ENCODE measurements around the gene SMIM38. TPM values are rescaled to one million over a fixed set of nuclear protein-coding genes. Genes with fewer than 3 reads are reported as not detected.

The SMIM38 gene
- total and polyA plus RNA-seq, 4 donors: 0.03 to 1.7 (median 0.07) TPM

DNA sequence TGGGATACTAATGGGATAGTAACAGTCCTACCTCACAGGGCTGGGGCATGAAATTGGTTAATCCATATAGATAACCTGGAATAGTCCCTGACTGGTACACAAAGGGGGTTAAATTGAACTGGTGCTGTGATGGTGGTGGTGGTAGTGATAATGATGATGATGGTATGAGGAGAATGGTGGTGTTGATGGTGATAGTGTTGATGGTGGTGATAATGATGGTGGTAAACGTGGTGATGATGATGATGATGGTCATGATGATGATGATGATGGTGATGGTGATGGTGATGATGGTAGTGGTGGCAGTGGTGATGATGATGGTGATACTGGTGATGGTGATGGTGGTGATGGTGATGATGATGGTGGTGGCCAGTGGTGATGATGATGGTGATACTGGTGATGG lies 38.7 kb downstream of the SMIM38 start:
- H3K9ac ChIP-seq (ENCODE audit: low read depth in 1 of 2, low read length in 2 of 2): no peak overlapping the region
- no peak for DNase-seq (ENCODE audit: low spot score)
- no peaks in the 10 kb centered on the region for H3K36me3 ChIP-seq (ENCODE audit: control insufficient read depth in 4 of 4, insufficient read depth in 3 of 4, low read depth in 1 of 4, low read length in 3 of 4)
- 83% methylated on average over 1 of the region's 1 CpG for WGBS
- no peak overlapping the region for H3K27ac ChIP-seq (ENCODE audit: low read depth in 1 of 2, low read length in 2 of 2)
- TF ChIP-seq EGR1 (IDR thresholded peaks at IDR 0.05; ENCODE audit: low read depth in 2 of 2) (no peak), RXRA (IDR thresholded peaks at IDR 0.05) (no peak), TAF1 (conservative IDR thresholded peaks at IDR 0.05) (no peak), NR2F2 (IDR thresholded peaks at IDR 0.05) (no peak), FOXA1 (IDR thresholded peaks at IDR 0.05) (no peak), SP1 (IDR thresholded peaks at IDR 0.05) (no peak)
- TF ChIP-seq, protein P1, sequence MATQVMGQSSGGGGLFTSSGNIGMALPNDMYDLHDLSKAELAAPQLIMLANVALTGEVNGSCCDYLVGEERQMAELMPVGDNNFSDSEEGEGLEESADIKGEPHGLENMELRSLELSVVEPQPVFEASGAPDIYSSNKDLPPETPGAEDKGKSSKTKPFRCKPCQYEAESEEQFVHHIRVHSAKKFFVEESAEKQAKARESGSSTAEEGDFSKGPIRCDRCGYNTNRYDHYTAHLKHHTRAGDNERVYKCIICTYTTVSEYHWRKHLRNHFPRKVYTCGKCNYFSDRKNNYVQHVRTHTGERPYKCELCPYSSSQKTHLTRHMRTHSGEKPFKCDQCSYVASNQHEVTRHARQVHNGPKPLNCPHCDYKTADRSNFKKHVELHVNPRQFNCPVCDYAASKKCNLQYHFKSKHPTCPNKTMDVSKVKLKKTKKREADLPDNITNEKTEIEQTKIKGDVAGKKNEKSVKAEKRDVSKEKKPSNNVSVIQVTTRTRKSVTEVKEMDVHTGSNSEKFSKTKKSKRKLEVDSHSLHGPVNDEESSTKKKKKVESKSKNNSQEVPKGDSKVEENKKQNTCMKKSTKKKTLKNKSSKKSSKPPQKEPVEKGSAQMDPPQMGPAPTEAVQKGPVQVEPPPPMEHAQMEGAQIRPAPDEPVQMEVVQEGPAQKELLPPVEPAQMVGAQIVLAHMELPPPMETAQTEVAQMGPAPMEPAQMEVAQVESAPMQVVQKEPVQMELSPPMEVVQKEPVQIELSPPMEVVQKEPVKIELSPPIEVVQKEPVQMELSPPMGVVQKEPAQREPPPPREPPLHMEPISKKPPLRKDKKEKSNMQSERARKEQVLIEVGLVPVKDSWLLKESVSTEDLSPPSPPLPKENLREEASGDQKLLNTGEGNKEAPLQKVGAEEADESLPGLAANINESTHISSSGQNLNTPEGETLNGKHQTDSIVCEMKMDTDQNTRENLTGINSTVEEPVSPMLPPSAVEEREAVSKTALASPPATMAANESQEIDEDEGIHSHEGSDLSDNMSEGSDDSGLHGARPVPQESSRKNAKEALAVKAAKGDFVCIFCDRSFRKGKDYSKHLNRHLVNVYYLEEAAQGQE (IDR thresholded peaks at IDR 0.05): no peak
- TF ChIP-seq, protein P2, sequence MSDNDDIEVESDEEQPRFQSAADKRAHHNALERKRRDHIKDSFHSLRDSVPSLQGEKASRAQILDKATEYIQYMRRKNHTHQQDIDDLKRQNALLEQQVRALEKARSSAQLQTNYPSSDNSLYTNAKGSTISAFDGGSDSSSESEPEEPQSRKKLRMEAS (IDR thresholded peaks at IDR 0.05): no peak
- H3K4me3 ChIP-seq (ENCODE audit: low read depth in 1 of 3, low read length in 3 of 3): no peak overlapping the region
- no peaks in the 10 kb centered on the region for H3K27me3 ChIP-seq (ENCODE audit: control insufficient read depth in 4 of 4, insufficient read depth in 4 of 4, low read length in 3 of 4)
- H3K4me1 ChIP-seq (ENCODE audit: control insufficient read depth in 4 of 4, insufficient read depth in 4 of 4, low read length in 3 of 4): no peaks in the 10 kb centered on the region
- H3K9me3 ChIP-seq (ENCODE audit: control insufficient read depth in 4 of 4, low read length in 3 of 4): no peaks in the 10 kb centered on the region

- no peak for TF ChIP-seq YY1 (IDR thresholded peaks at IDR 0.05)
- no peak for TF ChIP-seq NR2F2 (IDR thresholded peaks at IDR 0.05)
- TF ChIP-seq ATF3 (IDR thresholded peaks at IDR 0.05): no peak
- no peak for TF ChIP-seq EGR1 (IDR thresholded peaks at IDR 0.05; ENCODE audit: low read depth in 2 of 2)
- no peak for TF ChIP-seq HNF4G (IDR thresholded peaks at IDR 0.05)
- TF ChIP-seq GABPA (IDR thresholded peaks at IDR 0.05 in 1 of 2, conservative IDR thresholded peaks at IDR 0.05 in 1 of 2): no peak
- TF ChIP-seq FOXA2 (IDR thresholded peaks at IDR 0.05): no peak
- no peak for TF ChIP-seq RAD21 (IDR thresholded peaks at IDR 0.05)
- TF ChIP-seq CTCF (IDR thresholded peaks at IDR 0.05; ENCODE audit: low read depth, low read length, missing input control): no peak
- TF ChIP-seq, protein P3, sequence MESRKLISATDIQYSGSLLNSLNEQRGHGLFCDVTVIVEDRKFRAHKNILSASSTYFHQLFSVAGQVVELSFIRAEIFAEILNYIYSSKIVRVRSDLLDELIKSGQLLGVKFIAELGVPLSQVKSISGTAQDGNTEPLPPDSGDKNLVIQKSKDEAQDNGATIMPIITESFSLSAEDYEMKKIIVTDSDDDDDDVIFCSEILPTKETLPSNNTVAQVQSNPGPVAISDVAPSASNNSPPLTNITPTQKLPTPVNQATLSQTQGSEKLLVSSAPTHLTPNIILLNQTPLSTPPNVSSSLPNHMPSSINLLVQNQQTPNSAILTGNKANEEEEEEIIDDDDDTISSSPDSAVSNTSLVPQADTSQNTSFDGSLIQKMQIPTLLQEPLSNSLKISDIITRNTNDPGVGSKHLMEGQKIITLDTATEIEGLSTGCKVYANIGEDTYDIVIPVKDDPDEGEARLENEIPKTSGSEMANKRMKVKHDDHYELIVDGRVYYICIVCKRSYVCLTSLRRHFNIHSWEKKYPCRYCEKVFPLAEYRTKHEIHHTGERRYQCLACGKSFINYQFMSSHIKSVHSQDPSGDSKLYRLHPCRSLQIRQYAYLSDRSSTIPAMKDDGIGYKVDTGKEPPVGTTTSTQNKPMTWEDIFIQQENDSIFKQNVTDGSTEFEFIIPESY (IDR thresholded peaks at IDR 0.05): no peak
- TF ChIP-seq RXRA (IDR thresholded peaks at IDR 0.05): no peak
- TF ChIP-seq, protein P1 (IDR thresholded peaks at IDR 0.05): no peak
- TF ChIP-seq HNF4A (conservative IDR thresholded peaks at IDR 0.05): no peak
- TF ChIP-seq, protein P2 (IDR thresholded peaks at IDR 0.05): no peak
- TF ChIP-seq FOXA1 (IDR thresholded peaks at IDR 0.05): no peak
- no peak for TF ChIP-seq SP1 (IDR thresholded peaks at IDR 0.05)
- TF ChIP-seq JUND (IDR thresholded peaks at IDR 0.05): no peak
- TF ChIP-seq TAF1 (conservative IDR thresholded peaks at IDR 0.05): no peak
- DNase-seq (ENCODE audit: low spot score): no peak
Observed at GRCh38 chr11:69194956-69195355, 39.2 kb downstream of the SMIM38 start.

More at GRCh38 chr11:69194956-69195355, 39.2 kb downstream of the SMIM38 start:
- WGBS: 46% methylated on average over 4 of the region's 6 CpGs
- Histone ChIP-seq H3K4me3 (ENCODE audit: low read depth in 1 of 3, low read length in 3 of 3) (no peak overlapping the region), H3K36me3 (ENCODE audit: control insufficient read depth in 4 of 4, insufficient read depth in 3 of 4, low read depth in 1 of 4, low read length in 3 of 4) (no peaks in the 10 kb centered on the region), H3K27me3 (ENCODE audit: control insufficient read depth in 4 of 4, insufficient read depth in 4 of 4, low read length in 3 of 4) (no peaks in the 10 kb centered on the region), H3K9me3 (ENCODE audit: control insufficient read depth in 4 of 4, low read length in 3 of 4) (no peaks in the 10 kb centered on the region), H3K27ac (ENCODE audit: low read depth in 1 of 2, low read length in 2 of 2) (no peak overlapping the region), H3K4me1 (ENCODE audit: control insufficient read depth in 4 of 4, insufficient read depth in 4 of 4, low read length in 3 of 4) (no peaks in the 10 kb centered on the region), H3K9ac (ENCODE audit: low read depth in 1 of 2, low read length in 2 of 2) (no peak overlapping the region)
